ENCODE data around the gene NKPD1.

The NKPD1 gene

GRCh38 chr19:45160870-45161737 lies at the start of gene NKPD1:
Gene NKPD1 (minus strand): TSS chr19:45160982. CDS start chr19:45160150, 832 bp downstream.
- H3K9me3 Mint-ChIP-seq: no peaks in the 10 kb centered on the region
- H3K27ac Mint-ChIP-seq: no peak within 1 kb of the TSS
- peaks cover 7% of the 10 kb centered on the region for H3K27me3 Mint-ChIP-seq
- no peaks in the 10 kb centered on the region for H3K36me3 Mint-ChIP-seq (ENCODE audit: low read depth)
- no peak for ATAC-seq
- no peak within 1 kb of the TSS for H3K4me3 Mint-ChIP-seq
- peaks cover 19% of the 10 kb centered on the region for H3K4me1 Mint-ChIP-seq
- no peak for DNase-seq

GRCh38 chr19:45206328-45206727 lies 45.5 kb upstream of the NKPD1 start:
- H3K27me3 Mint-ChIP-seq: peaks cover 1% of the 10 kb centered on the region
- no peak overlapping the region for H3K4me3 Mint-ChIP-seq
- H3K9me3 Mint-ChIP-seq: no peaks in the 10 kb centered on the region
- ATAC-seq: no peak
- DNase-seq: no peak
- H3K27ac Mint-ChIP-seq: no peak overlapping the region
- no peaks in the 10 kb centered on the region for H3K36me3 Mint-ChIP-seq (ENCODE audit: low read depth)
- peaks cover 3% of the 10 kb centered on the region for H3K4me1 Mint-ChIP-seq

- Mint-ChIP-seq H3K4me1 (peaks cover 3% of the 10 kb centered on the region), H3K27ac (no peak overlapping the region), H3K27me3 (no peaks in the 10 kb centered on the region)
Measured at GRCh38 chr19:45205810-45206209, 45.0 kb upstream of the NKPD1 start.

GRCh38 chr19:45202637-45203036 lies 41.9 kb upstream of the NKPD1 start:
- Mint-ChIP-seq H3K4me1 (no peaks in the 10 kb centered on the region), H3K27me3 (no peaks in the 10 kb centered on the region), H3K27ac (no peak overlapping the region), H3K9me3 (no peaks in the 10 kb centered on the region), H3K36me3 (ENCODE audit: low read depth) (no peaks in the 10 kb centered on the region), H3K4me3 (no peak overlapping the region)
- ATAC-seq (no peak), DNase-seq (no peak)

More at GRCh38 chr19:45205810-45206209, 45.0 kb upstream of the NKPD1 start:
- no peak for DNase-seq
- Mint-ChIP-seq H3K36me3 (ENCODE audit: low read depth) (no peaks in the 10 kb centered on the region), H3K4me3 (no peak overlapping the region), H3K9me3 (no peaks in the 10 kb centered on the region)
- ATAC-seq: no peak

- H3K27me3 Mint-ChIP-seq: no peaks in the 10 kb centered on the region
- ATAC-seq (no peak), DNase-seq (no peak)
- no peaks in the 10 kb centered on the region for H3K36me3 Mint-ChIP-seq (ENCODE audit: low read depth)
- no peaks in the 10 kb centered on the region for H3K9me3 Mint-ChIP-seq
- no peak overlapping the region for H3K27ac Mint-ChIP-seq
- no peaks in the 10 kb centered on the region for H3K4me1 Mint-ChIP-seq
- no peak overlapping the region for H3K4me3 Mint-ChIP-seq
Measured at GRCh38 chr19:45200568-45200967, 39.8 kb upstream of the NKPD1 start.

GRCh38 chr19:45195764-45196163 lies 35.0 kb upstream of the NKPD1 start:
- Mint-ChIP-seq H3K9me3 (no peaks in the 10 kb centered on the region), H3K4me1 (no peaks in the 10 kb centered on the region), H3K4me3 (no peak overlapping the region), H3K27ac (no peak overlapping the region), H3K27me3 (no peaks in the 10 kb centered on the region), H3K36me3 (ENCODE audit: low read depth) (no peaks in the 10 kb centered on the region)
- no peak for DNase-seq
- no peak for ATAC-seq

- H3K9me3 Mint-ChIP-seq: no peaks in the 10 kb centered on the region
- no peak for ATAC-seq
- no peaks in the 10 kb centered on the region for H3K4me1 Mint-ChIP-seq
- H3K27me3 Mint-ChIP-seq: no peaks in the 10 kb centered on the region
- H3K4me3 Mint-ChIP-seq: no peak overlapping the region
- DNase-seq: no peak
- no peak overlapping the region for H3K27ac Mint-ChIP-seq
- H3K36me3 Mint-ChIP-seq (ENCODE audit: low read depth): no peaks in the 10 kb centered on the region
Measured at GRCh38 chr19:45191375-45191774, 30.6 kb upstream of the NKPD1 start.

GRCh38 chr19:45189971-45190370 lies 29.2 kb upstream of the NKPD1 start:
- Mint-ChIP-seq H3K27ac (no peak overlapping the region), H3K27me3 (no peaks in the 10 kb centered on the region), H3K36me3 (ENCODE audit: low read depth) (no peaks in the 10 kb centered on the region), H3K9me3 (no peaks in the 10 kb centered on the region), H3K4me3 (no peak overlapping the region), H3K4me1 (peaks cover under 1% of the 10 kb centered on the region)
- no peak for DNase-seq
- no peak for ATAC-seq

- H3K9me3 Mint-ChIP-seq: no peaks in the 10 kb centered on the region
- peak; percentile 66 for ATAC-seq
- H3K36me3 Mint-ChIP-seq (ENCODE audit: low read depth): peaks cover 2% of the 10 kb centered on the region
- no peak for DNase-seq
- H3K27ac Mint-ChIP-seq: no peak overlapping the region
- H3K4me1 Mint-ChIP-seq: peaks cover 2% of the 10 kb centered on the region
- no peak overlapping the region for H3K4me3 Mint-ChIP-seq
- H3K27me3 Mint-ChIP-seq: no peaks in the 10 kb centered on the region
Measured at GRCh38 chr19:45187421-45188100, 26.8 kb upstream of the NKPD1 start.

- H3K9me3 Mint-ChIP-seq: no peaks in the 10 kb centered on the region
- no peaks in the 10 kb centered on the region for H3K27me3 Mint-ChIP-seq
- H3K36me3 Mint-ChIP-seq (ENCODE audit: low read depth): peaks cover 3% of the 10 kb centered on the region
- DNase-seq (no peak), ATAC-seq (no peak)
- peaks cover 4% of the 10 kb centered on the region for H3K4me1 Mint-ChIP-seq
- no peak overlapping the region for H3K27ac Mint-ChIP-seq
- H3K4me3 Mint-ChIP-seq: no peak overlapping the region
Measured at GRCh38 chr19:45186509-45187334, 25.9 kb upstream of the NKPD1 start.

- no peak for ATAC-seq
- Mint-ChIP-seq H3K9me3 (no peaks in the 10 kb centered on the region), H3K36me3 (ENCODE audit: low read depth) (peaks cover 12% of the 10 kb centered on the region), H3K27ac (no peak overlapping the region), H3K27me3 (no peaks in the 10 kb centered on the region), H3K4me3 (no peak overlapping the region), H3K4me1 (peaks cover 18% of the 10 kb centered on the region)
- no peak for DNase-seq
Measured at GRCh38 chr19:45184115-45184514, 23.3 kb upstream of the NKPD1 start.

GRCh38 chr19:45182758-45183157 lies 22.0 kb upstream of the NKPD1 start:
- Mint-ChIP-seq H3K4me3 (no peak overlapping the region), H3K36me3 (ENCODE audit: low read depth) (peaks cover 16% of the 10 kb centered on the region)

GRCh38 chr19:45180936-45181335 lies 20.2 kb upstream of the NKPD1 start:
- H3K4me1 Mint-ChIP-seq: peaks cover 30% of the 10 kb centered on the region
- H3K27ac Mint-ChIP-seq: peak overlapping the region; percentile 78
- peaks cover 16% of the 10 kb centered on the region for H3K36me3 Mint-ChIP-seq (ENCODE audit: low read depth)
- DNase-seq (no peak), ATAC-seq (no peak)
- H3K4me3 Mint-ChIP-seq: peak overlapping the region; percentile 49
- no peaks in the 10 kb centered on the region for H3K9me3 Mint-ChIP-seq
- no peaks in the 10 kb centered on the region for H3K27me3 Mint-ChIP-seq

More at GRCh38 chr19:45182758-45183157, 22.0 kb upstream of the NKPD1 start:
- Mint-ChIP-seq H3K4me1 (peaks cover 26% of the 10 kb centered on the region), H3K27ac (peak overlapping the region; percentile 25), H3K9me3 (no peaks in the 10 kb centered on the region), H3K27me3 (no peaks in the 10 kb centered on the region)
- DNase-seq (no peak), ATAC-seq (no peak)

GRCh38 chr19:45179892-45180370 lies 19.1 kb upstream of the NKPD1 start:
- ATAC-seq: no peak
- peaks cover 29% of the 10 kb centered on the region for H3K4me1 Mint-ChIP-seq
- DNase-seq: no peak
- H3K27ac Mint-ChIP-seq: peak overlapping the region; percentile 60
- peaks cover 16% of the 10 kb centered on the region for H3K36me3 Mint-ChIP-seq (ENCODE audit: low read depth)
- H3K4me3 Mint-ChIP-seq: peak overlapping the region; percentile 74
- H3K27me3 Mint-ChIP-seq: no peaks in the 10 kb centered on the region
- H3K9me3 Mint-ChIP-seq: no peaks in the 10 kb centered on the region
